Globus pallidus (tissue), 1 donor: Measurements from ENCODE around the gene MAP2K7.
"Not testable (repeated sequence)": the region's sequence is repeated elsewhere in the genome, so short reads cannot be mapped to it uniquely, and the experiment has no call there.

Experiments used
- DNase-seq: peaks from one replicate; pipeline ENCODE4 v3.0.0-alpha.2; 2015; ENCODE audit warnings: low spot score

The MAP2K7 gene

DNA sequence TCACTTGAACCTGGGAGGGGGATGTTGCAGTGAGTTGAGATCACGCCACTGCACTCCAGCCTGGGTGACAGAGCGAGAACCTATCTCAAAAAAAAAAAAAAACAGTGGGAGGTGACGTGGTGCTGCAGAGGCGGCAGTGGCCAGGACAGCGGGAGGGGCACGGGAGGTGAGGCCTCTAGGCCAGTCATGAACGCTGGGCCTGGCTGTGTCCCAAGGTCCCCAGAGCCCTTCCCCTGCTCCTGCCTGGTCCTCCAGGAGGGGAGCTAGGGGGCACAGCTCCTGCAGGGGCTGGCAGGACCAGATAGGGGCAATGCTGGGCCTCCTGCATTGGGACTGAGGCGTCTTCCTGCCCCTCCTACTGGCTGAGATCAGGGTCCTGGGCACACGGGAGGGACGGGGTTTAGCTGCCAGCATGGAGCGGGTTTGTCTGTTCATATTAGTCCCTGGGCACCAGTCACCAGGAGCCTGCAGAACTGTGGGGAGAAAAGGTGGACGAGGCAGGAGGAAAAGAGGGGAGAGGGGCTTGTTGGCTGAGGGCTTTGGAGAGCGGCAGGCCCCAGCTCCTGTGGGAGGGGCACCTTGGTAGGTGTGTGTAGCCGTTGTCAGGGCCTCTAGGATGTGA lies 4.5 kb downstream of the MAP2K7 start:
- DNase-seq: no peak

DNA sequence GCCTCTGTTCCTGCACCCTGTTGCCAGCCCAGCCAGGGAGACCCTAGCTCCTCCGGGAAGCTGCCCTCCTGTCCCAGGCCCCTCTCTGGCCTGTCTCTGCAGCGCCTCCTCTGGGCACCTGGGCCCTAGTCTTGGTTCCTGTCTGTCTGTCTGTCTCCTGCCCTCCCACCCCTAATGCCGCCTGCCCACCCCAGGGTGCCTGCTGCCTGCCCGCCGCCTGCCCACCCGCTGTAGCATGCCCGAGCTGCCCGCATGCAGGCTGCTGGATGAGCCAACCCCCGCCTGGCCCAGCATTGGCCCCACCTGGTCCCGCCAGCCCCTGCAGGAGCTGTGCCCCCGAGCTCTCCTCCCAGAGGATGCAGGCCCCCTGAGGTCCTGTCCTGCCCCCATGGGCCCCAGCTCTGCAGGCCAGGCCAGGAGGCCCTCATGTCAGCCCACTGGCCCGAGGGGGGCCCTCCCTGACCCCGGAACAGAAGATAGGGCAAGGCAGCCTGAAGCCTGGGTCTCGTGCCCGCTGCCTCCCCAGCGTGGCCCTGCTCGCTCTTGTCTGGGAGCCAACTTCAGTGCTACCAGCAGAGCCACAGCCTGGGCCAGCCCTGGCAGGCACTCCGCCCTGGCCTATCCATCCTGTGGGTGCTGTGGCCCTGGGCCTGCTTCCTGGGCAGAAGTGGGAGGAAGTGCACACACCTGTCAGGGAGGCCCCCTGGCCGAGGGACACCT lies 5.2 kb downstream of the MAP2K7 start:
- no peak for DNase-seq

DNA sequence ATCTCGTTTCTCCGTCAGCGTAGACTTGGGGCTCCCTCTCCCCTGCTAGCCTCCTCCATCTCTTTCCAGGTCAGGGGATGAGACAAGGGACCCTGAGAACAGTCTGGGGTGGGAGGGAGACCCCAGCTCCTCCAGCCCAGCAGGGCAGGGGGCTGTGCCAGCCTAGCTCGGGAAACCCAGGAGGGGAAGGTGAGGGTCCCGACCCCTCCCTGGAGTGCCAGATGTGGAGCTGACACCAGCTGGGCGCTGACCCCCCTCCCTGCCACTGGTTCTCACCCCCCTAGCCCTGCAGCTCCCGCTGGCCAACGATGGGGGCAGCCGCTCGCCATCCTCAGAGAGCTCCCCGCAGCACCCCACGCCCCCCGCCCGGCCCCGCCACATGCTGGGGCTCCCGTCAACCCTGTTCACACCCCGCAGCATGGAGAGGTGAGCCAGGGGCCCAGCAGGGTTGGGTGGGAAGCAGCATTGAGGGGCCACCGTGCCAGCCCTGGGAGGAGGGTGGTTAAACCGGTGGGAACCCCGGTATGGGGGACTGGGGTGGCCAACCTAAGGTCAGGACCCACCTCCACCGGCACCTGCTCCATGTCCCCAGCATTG lies 5.9 kb downstream of the MAP2K7 start:
- no peak for DNase-seq

DNA sequence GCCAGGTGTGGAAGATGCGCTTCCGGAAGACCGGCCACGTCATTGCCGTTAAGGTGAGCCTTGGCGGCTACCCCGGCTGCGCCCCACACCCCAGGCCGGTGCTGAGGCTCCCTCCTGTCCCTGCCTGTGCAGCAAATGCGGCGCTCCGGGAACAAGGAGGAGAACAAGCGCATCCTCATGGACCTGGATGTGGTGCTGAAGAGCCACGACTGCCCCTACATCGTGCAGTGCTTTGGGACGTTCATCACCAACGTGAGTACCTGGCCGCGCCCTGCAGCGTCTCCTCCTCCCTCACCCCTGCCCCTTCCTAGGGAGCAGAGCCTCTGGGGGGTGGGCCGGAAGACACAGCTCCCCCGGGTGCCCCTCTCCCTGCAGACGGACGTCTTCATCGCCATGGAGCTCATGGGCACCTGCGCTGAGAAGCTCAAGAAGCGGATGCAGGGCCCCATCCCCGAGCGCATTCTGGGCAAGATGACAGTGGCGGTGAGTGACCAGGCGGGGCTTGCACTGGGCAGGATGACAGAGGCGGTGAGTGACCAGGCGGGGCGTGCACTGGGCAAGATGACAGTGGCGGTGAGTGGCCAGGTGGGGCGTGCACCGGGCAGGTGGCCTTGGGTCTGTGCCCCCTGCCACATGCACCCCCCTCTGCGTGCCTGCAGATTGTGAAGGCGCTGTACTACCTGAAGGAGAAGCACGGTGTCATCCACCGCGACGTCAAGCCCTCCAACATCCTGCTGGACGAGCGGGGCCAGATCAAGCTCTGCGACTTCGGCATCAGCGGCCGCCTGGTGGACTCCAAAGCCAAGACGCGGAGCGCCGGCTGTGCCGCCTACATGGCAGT lies 6.9 kb downstream of the MAP2K7 start:
- no peak for DNase-seq

DNA sequence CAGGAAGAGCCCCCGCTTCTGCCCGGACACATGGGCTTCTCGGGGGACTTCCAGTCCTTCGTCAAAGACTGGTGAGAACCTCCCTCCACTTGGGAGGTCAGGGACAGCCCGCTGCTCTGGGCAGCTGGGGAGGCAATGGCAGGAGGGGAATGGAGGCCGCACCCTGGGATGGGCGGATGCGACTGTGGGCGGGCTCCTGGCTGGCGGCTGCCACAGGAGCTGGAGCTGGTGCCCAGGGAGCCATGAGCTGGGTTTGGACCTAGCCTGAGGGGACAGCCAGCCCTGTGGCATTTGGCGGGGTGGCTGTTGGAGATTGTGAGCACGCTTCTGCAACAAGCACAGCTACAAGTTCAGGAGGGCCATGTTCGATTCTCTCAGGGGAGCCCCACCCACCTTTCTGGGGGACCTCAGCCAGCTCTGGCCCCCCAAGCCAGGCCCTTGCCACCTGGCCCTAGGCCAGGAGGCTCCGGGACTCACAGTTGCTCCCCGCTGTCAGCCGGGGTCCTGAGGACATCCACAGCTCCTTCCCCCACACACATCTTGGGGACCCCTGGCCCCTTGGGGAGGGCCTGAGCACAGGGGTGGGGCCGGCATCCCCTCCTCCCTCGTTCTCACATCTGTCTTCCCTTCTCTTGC lies 7.9 kb downstream of the MAP2K7 start:
- DNase-seq: no peak

DNA sequence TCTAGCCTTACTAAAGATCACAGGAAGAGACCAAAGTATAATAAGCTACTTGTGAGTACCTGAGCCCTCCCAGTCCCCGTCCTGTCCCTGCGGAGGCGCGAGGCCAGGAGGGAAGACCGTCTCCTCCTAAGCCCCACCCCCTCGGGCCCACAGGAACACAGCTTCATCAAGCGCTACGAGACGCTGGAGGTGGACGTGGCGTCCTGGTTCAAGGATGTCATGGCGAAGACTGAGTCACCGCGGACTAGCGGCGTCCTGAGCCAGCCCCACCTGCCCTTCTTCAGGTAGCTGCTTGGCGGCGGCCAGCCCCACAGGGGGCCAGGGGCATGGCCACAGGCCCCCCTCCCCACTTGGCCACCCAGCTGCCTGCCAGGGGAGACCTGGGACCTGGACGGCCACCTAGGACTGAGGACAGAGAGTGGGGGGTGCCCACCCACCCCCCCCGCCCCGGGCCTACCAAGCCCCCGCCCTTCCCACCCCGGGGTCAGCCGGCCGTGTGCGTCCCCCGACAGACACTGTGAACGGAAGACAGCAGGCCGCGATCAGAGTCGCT lies 8.5 kb downstream of the MAP2K7 start:
- no peak for DNase-seq

DNA sequence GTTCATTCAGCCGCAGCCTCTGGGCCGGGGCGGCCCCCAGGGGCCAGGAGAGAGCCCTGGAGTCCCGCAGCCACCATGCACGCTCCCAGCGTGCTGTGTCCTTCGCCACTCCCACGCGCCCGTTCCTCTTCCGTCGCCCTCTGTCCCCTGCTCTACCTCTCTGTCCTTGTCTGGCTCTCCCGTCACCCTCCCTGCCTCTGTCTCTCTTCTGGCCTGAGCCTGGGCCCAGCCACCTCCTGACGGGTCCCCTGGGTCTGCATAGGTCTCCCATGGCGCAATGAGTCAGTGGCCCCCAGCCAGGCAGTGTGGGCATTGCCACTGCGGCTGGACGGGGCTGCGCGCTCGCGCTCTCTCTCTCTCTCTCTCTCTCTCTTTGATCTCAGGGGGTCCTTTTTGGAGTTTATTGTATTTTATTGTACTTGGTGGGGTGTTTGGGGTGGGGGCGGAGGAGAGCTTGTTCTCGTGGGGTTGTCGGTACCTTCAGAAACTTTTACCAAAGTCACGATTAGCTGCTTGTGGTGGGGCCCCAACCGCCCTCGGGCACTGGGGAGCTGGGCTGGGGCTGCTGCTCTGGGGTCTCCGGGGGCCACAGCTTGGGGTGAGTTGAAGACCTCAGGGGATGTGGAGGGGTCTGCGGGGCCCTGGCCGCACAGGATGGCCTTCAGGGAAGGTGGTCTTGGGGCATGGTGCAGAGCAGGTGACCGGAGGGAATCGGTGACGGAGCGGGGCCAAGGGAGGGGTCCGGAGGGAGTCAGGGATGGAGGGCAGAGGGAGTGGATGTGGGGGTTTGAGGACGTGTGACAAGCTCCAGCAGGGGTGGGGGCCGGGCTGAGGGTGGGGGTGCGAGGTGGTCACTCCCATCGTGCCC lies 9.3 kb downstream of the MAP2K7 start:
- DNase-seq: no peak

DNA sequence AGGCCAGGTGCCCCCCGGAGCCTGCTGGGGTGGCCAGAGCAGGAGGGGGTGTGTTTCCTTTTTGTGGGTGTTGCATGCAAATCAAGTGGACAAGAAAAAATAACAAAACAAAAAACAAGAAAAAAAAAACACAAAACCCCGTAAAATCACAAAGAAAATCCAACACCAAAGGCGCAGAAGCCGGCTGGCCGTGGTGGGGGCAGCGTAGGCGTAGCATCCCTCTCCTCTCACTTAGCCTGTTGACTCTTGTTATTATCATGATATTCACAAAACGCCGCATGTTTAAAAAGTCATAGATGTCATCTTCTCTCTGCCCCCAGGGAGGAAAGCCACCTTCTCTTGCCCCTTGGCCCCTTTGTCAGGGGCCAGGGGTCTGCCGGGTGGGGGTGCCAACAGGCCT lies 10.0 kb downstream of the MAP2K7 start:
- no peak for DNase-seq

DNA sequence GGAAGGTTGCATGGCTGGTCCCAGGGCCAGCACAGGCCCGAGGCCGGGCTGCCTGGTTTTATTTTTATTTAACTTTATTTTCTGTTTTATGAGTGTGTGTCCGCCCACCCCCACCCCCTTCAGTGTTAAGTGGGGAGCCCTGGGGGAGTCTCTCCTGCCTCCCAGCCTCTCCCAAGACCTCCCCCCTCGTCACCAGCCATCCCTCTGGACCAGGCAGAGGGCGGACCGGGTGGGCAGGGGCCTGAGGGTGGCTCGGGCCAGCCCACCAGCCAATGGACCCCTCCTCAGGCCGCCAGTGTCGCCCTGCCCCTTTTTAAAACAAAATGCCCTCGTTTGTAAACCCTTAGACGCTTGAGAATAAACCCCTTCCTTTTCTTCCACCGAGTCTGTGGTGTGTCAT lies 10.4 kb downstream of the MAP2K7 start:
- no peak for DNase-seq

DNA sequence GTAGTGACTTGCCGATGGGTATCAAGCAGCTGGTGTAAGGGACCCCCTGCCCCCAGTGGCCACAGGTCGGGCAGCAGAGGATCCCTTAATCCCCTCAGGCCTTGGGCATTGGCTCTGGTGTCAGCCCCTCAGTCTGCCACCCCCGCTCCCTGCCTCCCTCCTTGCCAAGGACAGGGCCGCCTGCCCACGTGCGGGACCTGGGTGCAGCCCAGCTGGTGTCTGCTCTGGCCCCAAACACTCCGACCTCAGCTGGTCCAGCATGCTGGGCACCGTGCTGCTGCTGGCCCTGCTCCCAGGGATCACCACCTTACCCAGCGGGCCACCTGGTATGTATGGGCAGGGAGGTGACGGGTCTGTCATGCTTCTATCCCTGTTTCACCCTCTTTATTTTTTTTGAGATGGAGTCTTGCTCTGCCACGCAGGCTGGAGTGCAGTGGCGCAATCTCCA lies 10.9 kb downstream of the MAP2K7 start, which contains the start of gene TGFBR3L:
TGFBR3L (plus strand) TSS at position 233 of the 448 bp plus-strand sequence.
- DNase-seq: no peak

DNA sequence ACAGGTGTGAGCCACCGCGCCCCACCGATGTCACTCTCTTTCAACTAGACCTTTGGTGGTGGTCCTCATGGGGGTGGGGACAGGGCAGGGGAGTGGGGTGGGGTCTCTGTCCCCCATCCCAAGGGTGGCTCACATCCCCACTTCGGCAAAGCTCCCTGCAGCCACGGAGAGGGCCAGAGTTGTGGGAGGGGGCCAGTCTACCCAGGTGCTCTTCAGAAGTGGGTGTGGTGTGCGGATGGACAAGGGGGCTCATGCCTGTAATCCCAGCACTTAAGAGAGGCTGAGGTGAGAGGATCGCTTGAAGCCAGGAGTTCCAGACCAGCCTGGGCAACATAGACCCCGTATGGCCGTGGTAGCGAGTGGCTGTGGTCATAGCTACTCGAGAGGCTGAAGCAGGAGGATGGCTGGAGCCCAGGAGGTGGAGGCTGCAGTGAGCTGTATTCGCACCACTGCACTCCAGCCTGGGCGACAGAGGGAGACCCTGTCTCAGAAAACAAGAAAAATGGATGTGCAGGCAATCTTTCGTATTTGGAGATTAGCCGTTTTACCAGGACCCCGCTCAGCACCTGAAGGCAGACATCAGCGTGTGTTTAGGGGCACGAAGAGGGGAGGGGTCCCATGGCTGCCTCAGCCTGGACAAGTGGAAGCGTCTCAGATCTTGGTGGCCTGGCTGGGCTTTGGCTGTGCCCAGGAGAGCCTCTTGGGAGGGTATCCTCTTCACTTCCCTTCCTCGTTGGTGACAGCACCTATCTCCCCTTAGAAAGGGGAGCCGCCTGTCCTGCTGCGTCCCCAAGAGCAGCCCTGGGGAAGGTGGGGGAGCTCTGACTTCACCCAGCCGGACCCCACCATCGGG lies 11.8 kb downstream of the MAP2K7 start:
- DNase-seq: no peak

DNA sequence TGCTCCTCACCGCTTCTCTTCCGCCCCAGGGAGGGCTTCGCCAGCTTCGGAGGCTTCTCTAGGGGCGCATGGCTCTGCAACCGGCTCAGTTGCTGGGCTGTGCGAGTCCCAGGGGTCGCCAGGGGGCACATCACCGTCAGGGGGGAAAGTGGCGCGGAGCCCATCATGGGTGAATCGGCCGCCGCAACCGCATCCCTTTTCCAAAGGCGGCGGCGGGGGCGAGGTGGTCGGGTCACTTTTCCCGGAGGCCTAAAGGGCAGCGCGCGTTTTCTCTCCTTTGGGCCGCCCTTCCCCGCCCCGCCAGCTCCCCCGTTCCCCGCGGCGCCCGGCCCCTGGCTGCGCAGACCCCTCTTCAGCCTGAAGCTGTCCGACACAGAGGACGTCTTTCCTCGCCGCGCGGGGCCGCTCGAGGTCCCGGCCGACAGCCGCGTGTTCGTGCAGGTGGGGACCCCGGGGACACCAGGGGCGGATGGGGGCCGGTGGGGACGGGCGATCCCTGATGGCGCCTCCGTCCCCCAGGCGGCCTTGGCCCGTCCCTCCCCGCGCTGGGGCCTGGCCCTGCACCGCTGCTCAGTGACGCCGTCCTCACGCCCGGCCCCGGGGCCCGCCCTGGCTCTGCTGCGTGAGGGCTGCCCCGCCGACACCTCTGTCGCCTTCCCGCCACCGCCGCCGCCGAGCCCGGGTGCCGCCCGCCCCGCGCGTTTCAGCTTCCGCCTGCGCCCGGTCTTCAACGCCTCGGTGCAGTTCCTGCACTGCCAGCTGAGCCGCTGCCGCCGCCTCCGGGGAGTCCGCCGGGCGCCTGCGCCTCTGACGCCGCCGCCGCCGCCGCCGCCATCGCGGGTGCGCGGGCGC lies 12.7 kb downstream of the MAP2K7 start:
- DNase-seq: no peak

DNA sequence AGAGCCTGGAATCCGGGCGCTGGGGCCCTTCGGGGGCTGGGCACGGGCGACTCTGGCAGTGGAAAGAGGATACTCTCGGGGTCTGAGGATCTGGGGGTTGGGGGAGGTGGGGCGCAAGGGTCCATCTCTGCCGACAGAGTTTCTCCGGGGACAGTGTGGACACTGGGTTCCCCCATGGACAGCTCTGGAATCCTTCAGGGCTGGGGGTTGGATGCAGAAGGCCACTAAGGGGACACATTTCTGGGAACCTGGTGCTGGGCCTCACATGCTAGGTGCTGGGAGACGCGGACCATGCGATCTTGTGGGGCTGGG lies 13.2 kb downstream of the MAP2K7 start:
- no peak for DNase-seq

DNA sequence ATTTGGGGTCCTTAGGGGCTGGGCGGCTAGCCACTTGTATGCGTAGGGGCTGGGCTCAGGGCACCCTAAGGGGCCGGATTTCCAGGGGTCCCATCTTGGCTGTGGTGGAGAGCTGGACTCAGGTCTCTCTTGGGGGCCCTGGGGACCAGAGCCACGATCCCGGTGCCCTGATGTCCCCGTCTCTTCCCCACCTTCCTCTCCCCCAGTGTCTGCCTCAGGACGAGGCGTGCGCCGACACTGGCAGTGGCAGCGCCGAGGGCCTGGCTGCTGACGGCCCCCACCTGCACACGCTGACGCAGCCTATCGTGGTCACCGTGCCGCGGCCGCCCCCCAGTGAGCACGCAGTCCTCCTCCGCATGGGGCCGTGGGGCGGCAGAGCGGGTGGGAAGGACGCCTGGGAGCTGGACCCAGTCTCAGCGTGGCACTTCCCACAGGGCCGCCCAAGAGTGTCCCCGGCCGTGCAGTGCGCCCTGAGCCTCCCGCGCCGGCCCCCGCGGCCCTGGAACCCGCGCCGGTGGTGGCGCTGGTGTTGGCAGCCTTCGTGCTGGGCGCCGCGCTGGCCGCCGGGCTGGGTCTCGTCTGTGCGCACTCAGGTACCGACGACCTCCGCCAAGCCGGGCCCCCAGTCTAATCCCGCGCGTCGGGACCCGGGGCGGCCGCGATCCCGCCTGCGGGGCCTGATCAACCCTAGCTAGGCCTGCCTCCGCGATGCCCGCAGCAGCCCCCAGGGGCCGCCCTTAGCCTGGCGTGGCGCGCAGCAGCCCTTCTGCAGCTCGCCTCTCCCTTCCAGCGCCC lies 13.8 kb downstream of the MAP2K7 start:
- no peak for DNase-seq

DNA sequence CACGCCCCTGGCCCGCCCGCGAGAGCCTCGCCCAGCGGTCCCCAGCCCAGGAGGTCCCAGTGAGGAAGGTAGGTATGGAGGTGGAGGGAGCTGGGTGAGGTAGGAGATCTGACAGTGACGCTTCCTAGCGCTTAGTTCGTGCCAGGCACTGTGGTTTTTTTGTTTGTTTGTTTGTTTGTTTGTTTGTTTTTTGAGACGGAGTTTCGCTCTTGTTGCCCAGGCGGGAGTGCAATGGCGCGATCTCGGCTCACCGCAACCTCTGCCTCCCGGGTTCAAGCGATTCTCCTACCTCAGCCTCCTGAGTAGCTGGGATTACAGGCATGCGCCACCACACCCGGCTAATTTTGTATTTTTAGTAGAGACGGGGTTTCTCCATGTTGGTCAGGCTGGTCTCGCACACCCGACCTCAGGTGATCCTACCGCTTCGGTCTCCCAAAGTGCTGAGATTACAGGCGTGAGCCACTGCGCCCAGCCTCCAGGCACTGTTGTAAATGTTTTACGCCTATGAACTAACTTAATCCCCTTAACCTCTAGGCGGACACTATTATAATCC lies 14.5 kb downstream of the MAP2K7 start:
- DNase-seq: not testable (repeated sequence)

DNA sequence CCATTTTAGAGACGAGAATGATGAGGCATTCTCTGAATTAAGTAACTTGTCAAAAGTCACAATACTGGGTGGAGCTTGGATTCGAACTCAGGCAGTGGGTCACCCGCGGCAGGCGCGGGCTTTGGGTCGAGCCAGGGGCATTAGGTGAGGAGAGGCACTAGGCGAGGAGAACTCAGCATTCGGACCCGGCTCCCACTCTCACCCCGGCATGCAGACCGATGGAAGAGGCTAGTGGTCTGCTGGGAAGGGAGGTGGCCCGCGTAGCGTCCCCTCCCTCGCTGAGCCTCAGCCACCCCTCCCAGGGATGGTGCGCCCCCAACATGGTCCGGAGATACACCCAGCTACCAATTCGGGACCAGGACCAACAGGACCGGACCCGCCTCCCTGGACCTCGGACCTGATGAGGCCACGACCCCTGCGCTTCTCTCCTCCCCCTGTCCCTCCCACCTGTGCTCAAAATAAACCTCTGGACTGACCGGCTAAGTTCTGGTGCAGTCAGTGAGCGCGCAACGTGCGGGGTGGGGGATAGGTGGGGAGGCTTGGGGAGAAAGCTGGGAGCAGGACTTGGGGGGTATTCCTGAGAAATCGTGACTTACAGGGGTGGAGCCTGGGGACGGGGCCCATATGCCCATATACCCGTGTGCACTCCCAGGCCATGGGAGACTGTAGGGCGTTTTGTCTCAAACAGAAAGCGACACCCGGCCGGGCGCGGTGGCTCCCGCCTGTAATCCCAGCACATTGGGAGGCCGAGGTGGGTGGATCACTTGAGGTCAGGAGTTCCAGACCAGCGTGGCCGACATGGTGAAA lies 15.1 kb downstream of the MAP2K7 start:
- no peak for DNase-seq
